HFF-Myc (cell line): ENCODE data around the gene ATP2C2.

Experiments
- DNase-seq: peaks from one replicate; pipeline ENCODE4 v3.0.0-alpha.2; 2011; ENCODE audit warnings: low read depth; ENCODE audit errors: extremely low read depth
- H3K4me3 ChIP-seq: replicated peaks from 2 replicates; pipeline ENCODE4 v1.5.1; 2011; ENCODE audit warnings: low read depth, mild to moderate bottlenecking, control low read depth, low read length
- TF ChIP-seq, protein P1 (sequence below): IDR thresholded peaks from 2 replicates; pipeline ENCODE4 v1.5.1; 2012; ENCODE audit warnings: mild to moderate bottlenecking, low read depth, low read length, control low read depth; ENCODE audit errors: missing control alignments

The ATP2C2 gene

DNA sequence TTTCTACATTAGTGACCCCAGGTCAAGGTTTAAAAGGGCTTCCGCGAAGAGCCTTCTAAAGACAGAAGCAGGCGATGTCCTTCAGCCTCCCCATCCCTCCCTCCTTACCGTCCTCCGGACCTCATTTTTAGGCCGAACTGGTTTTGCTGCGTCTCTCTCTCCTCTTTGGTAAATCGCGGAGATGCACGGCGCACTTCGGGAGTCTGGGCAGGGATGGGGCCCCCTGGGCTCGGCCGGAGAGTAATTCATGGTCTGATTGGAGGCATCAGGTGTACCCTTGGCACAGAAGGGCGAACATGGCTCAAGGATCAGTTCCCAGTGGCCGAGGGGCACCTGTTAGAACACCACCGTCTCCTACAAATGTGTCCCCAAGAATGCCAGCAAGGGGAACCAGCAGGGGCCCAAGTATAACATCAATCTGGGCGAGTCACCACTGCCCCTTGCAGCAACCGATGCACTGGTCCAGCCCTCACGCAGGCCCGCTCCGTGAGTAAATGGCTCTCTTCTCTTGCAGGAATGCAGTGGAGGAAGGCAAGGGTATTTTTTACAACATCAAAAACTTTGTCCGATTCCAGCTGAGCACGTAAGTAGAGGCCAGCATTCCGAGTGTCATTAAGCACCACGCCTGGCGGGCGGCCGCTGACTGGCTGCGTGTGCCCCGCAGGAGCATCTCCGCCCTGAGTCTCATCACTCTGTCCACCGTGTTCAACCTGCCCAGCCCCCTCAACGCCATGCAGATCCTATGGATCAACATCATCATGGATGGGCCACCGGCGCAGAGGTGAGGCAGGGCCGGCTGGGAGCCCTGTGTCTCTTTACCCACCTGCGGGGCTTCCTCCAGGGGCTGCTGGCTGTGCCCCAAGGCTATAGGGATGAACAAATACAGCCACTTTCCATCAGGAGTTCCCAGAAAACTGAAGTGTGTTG is 90.5 kb downstream of the ATP2C2 start:
- TF ChIP-seq, protein P1, sequence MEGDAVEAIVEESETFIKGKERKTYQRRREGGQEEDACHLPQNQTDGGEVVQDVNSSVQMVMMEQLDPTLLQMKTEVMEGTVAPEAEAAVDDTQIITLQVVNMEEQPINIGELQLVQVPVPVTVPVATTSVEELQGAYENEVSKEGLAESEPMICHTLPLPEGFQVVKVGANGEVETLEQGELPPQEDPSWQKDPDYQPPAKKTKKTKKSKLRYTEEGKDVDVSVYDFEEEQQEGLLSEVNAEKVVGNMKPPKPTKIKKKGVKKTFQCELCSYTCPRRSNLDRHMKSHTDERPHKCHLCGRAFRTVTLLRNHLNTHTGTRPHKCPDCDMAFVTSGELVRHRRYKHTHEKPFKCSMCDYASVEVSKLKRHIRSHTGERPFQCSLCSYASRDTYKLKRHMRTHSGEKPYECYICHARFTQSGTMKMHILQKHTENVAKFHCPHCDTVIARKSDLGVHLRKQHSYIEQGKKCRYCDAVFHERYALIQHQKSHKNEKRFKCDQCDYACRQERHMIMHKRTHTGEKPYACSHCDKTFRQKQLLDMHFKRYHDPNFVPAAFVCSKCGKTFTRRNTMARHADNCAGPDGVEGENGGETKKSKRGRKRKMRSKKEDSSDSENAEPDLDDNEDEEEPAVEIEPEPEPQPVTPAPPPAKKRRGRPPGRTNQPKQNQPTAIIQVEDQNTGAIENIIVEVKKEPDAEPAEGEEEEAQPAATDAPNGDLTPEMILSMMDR: no peak
- no peak for DNase-seq
- no peak overlapping the region for H3K4me3 ChIP-seq

DNA sequence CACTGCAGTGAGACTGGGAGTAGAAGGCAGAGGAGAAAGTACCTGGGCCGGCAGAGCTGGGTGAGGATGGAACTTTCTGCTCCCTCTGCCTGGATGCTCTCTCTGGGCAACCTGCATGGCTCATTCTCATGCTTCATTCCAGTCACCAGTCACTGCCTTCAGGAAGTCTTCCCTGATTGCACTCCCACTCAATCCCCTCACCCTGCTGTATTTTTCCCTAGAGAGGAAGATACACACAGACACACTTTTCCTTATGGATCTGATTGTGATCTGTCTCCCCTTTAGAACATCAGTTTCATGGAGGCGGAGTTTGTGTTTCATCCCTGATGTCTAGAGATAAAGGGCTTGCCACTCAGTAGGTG is 91.2 kb downstream of the ATP2C2 start:
- no peak overlapping the region for H3K4me3 ChIP-seq
- no peak for DNase-seq
- TF ChIP-seq, protein P1: no peak

DNA sequence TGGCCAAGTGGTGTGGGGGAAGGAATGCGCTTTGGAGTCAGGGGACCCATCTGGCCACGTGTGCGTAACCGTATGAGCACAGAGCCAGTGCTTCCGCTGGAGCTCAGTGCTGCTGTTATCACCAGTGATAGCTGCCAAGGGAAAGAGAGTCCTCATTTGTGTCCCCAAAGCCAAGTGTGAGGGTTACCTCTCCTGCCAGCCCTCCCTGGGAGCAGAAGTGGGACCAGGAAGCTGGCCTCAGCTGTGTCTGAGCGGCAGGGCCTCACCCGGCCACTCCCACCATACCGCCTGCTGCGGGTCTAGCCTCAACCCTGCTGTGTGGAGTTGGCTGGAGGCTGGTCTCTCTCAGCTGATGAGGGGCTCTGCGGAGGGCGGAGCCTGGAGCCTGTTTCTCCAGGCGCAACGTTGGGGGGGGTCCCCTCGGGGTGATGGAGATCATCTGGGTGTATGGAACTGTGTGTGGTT is 91.6 kb downstream of the ATP2C2 start:
- no peak for DNase-seq
- no peak overlapping the region for H3K4me3 ChIP-seq
- TF ChIP-seq, protein P1: no peak

DNA sequence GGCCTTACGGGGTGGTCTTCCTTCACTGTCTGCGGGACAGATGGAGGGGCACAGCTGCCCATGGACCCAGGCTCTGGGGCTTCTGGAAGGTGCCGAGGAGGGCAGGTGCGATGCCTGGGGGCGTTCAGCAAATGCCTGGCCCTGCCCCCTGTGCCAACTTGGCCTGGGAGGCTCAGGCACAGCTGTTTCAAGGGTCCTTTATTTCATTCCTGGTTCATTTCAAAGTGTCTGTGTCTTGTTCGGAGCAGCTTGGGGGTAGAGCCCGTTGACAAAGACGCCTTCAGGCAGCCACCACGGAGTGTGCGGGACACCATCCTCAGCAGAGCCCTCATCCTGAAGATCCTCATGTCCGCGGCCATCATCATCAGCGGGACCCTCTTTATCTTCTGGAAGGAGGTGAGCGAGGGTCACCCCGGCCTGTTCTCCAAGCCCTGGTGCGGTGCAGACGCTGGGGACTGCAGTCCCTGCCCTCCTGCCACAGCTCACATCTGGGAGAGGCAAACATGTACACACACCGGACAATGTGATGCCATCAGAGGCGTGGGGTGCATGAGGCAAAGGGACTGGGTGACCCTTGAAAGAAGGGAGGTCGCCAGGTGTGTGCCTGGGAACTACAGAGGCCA is 92.2 kb downstream of the ATP2C2 start:
- no peak overlapping the region for H3K4me3 ChIP-seq
- TF ChIP-seq, protein P1: no peak
- no peak for DNase-seq

DNA sequence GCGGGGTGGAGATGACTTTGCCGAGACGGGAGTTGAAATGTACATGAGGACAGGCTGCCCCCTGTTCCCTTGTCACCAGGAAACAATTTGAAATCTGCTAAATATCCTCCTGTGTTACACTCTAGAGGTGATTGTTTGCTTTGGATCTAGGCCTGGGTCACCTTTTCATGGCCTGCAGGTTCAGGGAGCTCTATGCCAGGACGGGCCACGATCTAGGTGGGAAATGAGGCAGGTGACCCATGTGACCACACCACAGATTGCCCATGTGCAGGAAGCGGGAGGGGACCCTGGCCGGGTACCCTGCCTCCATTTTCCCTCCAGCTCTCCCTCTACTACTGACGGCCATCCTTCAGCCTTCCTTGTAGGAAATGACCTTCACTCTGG is 92.7 kb downstream of the ATP2C2 start:
- no peak for DNase-seq
- TF ChIP-seq, protein P1: no peak

DNA sequence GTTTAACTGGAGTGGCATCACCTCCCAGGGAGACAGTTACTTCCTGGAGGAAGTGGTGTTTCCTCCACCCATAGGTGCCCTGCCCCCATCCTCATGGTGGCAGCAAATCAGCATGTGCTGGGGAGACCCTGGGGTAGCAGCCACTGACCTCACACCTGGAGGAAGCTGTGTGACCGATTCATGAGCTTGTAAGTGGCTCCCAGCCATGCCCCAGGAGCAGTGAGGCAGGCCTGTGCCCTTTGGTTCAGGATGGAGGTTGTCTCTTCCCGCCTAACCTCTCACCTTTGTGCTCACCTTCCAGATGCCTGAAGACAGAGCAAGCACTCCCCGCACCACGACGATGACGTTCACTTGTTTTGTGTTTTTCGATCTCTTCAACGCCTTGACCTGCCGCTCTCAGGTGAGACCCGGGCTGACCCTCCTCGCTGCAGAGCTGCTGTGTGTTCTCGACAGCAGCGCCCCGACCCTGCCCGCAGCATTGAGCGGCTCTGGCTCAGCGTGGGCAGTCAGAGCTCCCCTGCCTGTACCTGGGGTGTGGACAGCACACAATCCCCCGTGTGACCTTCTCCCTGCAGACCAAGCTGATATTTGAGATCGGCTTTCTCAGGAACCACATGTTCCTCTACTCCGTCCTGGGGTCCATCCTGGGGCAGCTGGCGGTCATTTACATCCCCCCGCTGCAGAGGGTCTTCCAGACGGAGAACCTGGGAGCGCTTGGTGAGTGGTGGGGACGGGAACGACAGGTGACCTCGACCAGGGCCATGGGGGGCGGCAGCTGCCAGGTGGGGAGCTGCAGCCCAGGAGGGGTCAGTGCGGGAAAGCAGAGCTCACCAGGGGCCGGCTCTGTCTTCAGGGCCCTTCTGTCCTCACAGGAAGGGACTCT is 93.3 kb downstream of the ATP2C2 start:
- no peak for DNase-seq
- TF ChIP-seq, protein P1: no peak
- no peak overlapping the region for H3K4me3 ChIP-seq

More for the DNA sequence above, 92.7 kb downstream of the ATP2C2 start:
- H3K4me3 ChIP-seq: no peak overlapping the region
